ENCODE data around the gene ASXL1.

GRCh38 chr20:32356622-32357374, 1.3 kb upstream of the ASXL1 start:
- TF ChIP-seq CTCF (optimal IDR thresholded peaks at IDR 0.05 in 1 of 3, IDR thresholded peaks at IDR 0.05 in 1 of 3, conservative IDR thresholded peaks at IDR 0.05 in 1 of 3; ENCODE audit: extremely low read depth in 1 of 3, insufficient read depth in 2 of 3, low read length in 3 of 3) (no peak), EZH2 (IDR thresholded peaks at IDR 0.05; ENCODE audit: low read length) (no peak)

All from keratinocyte (primary cell).